ENCODE data around the gene KRTAP5-11.

- no peak for TF ChIP-seq CTCF (IDR thresholded peaks at IDR 0.05)
- TF ChIP-seq POLR2A (IDR thresholded peaks at IDR 0.05): no peak
These were observed 25.4 kb downstream of the KRTAP5-11 start for GRCh38 chr11:71557257-71557656.

Data from Peyer's patch (tissue), 4 donors.